IMR-90 (cell line): ENCODE data around the gene MNAT1. TPM values are rescaled to one million over a fixed set of nuclear protein-coding genes. Genes with fewer than 3 reads are reported as not detected.

ENCODE experiments used
- ATAC-seq: fragments of 200-7000 bp; cut with Tn5 transposase; 2 replicates; pipeline ENCODE4 v1.9.1; 2020; ENCODE audit warnings: low read depth, mild to moderate bottlenecking, moderate library complexity
- BruUV-seq: library from RNA; stranded (reverse); fragments of 400-500 nt; replicated peaks from 2 replicates; lab custom pipeline; 2021; lab: Mats Ljungman, UMichigan
- CTCF ChIA-PET: fragments of 300-600 bp; formaldehyde crosslinking; extraction: SDS; loops from one replicate; lab custom pipeline; 2021; ENCODE audit warnings: antibody characterized with exemption; lab: Yijun Ruan, JAX
- POLR2A ChIA-PET: fragments of 300-600 bp; sonication (Branson Sonifier 250); formaldehyde crosslinking; loops from one replicate; lab custom pipeline; 2022; ENCODE audit warnings: antibody characterized with exemption; ENCODE audit not compliant: unreplicated experiment; lab: Charles Lee
- DNase-seq: peaks from one replicate; pipeline ENCODE4 v3.0.0; 2013
- H2AFZ ChIP-seq: replicated peaks from 2 replicates; pipeline ENCODE3; 2013; ENCODE audit warnings: low read length, mild to moderate bottlenecking; ENCODE audit not compliant: poor library complexity
- H2AK5ac ChIP-seq: 2 replicates; pipeline ENCODE4 v1.6.1; 2013; ENCODE audit warnings: low read depth, low read length, inconsistent platforms
- H2AK9ac ChIP-seq: replicated peaks from 2 replicates; pipeline ENCODE3; 2013; ENCODE audit warnings: mild to moderate bottlenecking, low read depth, low read length, moderate library complexity; ENCODE audit not compliant: poor library complexity
- H2BK120ac ChIP-seq: 2 replicates; pipeline ENCODE4 v1.6.1; 2013; ENCODE audit warnings: low read depth, low read length, inconsistent platforms
- H2BK15ac ChIP-seq: 3 replicates; pipeline ENCODE4 v1.6.1; 2013; ENCODE audit warnings: low read depth, low read length, inconsistent platforms
- H2BK20ac ChIP-seq: 2 replicates; pipeline ENCODE4 v1.6.1; 2013; ENCODE audit warnings: low read depth, mild to moderate bottlenecking, inconsistent platforms, low read length, moderate library complexity
- H2BK5ac ChIP-seq: 2 replicates; pipeline ENCODE4 v1.6.1; 2013; ENCODE audit warnings: mild to moderate bottlenecking, low read depth, low read length, inconsistent platforms; ENCODE audit not compliant: poor library complexity, severe bottlenecking
- H3K14ac ChIP-seq: replicated peaks from 2 replicates; pipeline ENCODE4 v1.6.1; 2013; ENCODE audit warnings: low read depth, low read length, inconsistent platforms
- H3K18ac ChIP-seq: 2 replicates; pipeline ENCODE4 v1.6.1; 2013; ENCODE audit warnings: low read depth, low read length, control low read depth
- H3K23ac ChIP-seq: 2 replicates; pipeline ENCODE4 v1.6.1; 2013; ENCODE audit warnings: low read depth, low read length, inconsistent platforms
- H3K27ac ChIP-seq: 2 replicates; pipeline ENCODE4 v1.5.1; 2013; ENCODE audit warnings: mild to moderate bottlenecking, control low read depth, low read length; ENCODE audit not compliant: insufficient read depth
- H3K27me3 ChIP-seq: 2 replicates; pipeline ENCODE4 v1.6.1; 2013; ENCODE audit warnings: low read length; ENCODE audit not compliant: control insufficient read depth, insufficient read depth
- H3K36me3 ChIP-seq: 2 replicates; pipeline ENCODE4 v1.6.1; 2013; ENCODE audit warnings: low read length, mixed read lengths; ENCODE audit not compliant: control insufficient read depth, insufficient read depth
- H3K4ac ChIP-seq: 2 replicates; pipeline ENCODE4 v1.6.1; 2013; ENCODE audit warnings: low read depth, low read length, inconsistent platforms
- H3K4me1 ChIP-seq: 2 replicates; pipeline ENCODE4 v1.6.1; 2013; ENCODE audit warnings: low read length, mixed read lengths; ENCODE audit not compliant: control insufficient read depth, insufficient read depth
- H3K4me2 ChIP-seq: 2 replicates; pipeline ENCODE4 v1.6.1; 2013; ENCODE audit warnings: low read depth, mild to moderate bottlenecking, control low read depth, low read length, moderate library complexity
- H3K4me3 ChIP-seq: 2 replicates; pipeline ENCODE4 v1.5.1; 2013; ENCODE audit warnings: low read depth, mild to moderate bottlenecking, control low read depth, low read length, moderate library complexity; ENCODE audit not compliant: insufficient read depth
- H3K56ac ChIP-seq: 2 replicates; pipeline ENCODE4 v1.6.1; 2013; ENCODE audit warnings: low read length, inconsistent platforms; ENCODE audit not compliant: insufficient read depth; ENCODE audit errors: extremely low read depth
- H3K79me1 ChIP-seq, 2 experiments: 2 replicates each; pipeline ENCODE4 v1.6.1; 2013; ENCODE audit warnings: low read length in 2 of 2, inconsistent platforms in 1 of 2, low read depth in 1 of 2
- H3K9ac ChIP-seq: 2 replicates; pipeline ENCODE4 v1.6.1; 2013; ENCODE audit warnings: low read depth, low read length, control low read depth
- H3K9me1 ChIP-seq: 2 replicates; pipeline ENCODE4 v1.6.1; 2013; ENCODE audit warnings: low read length, inconsistent platforms; ENCODE audit not compliant: insufficient read depth
- H3K9me3 ChIP-seq: 2 replicates; pipeline ENCODE4 v1.6.1; 2013; ENCODE audit warnings: low read length; ENCODE audit not compliant: control insufficient read depth, insufficient read depth
- H4K20me1 ChIP-seq: 2 replicates; pipeline ENCODE4 v1.6.1; 2013; ENCODE audit warnings: low read length, inconsistent platforms; ENCODE audit not compliant: insufficient read depth
- H4K5ac ChIP-seq: 2 replicates; pipeline ENCODE4 v1.6.1; 2013; ENCODE audit warnings: mild to moderate bottlenecking, low read depth, low read length, control low read depth
- H4K8ac ChIP-seq, 2 experiments: 2 replicates each; pipeline ENCODE4 v1.6.1; 2013; ENCODE audit warnings: low read depth in 2 of 2, low read length in 2 of 2, control low read depth in 1 of 2, inconsistent platforms in 1 of 2
- H4K91ac ChIP-seq: 2 replicates; pipeline ENCODE4 v1.6.1; 2013; ENCODE audit warnings: low read depth, low read length, inconsistent platforms; ENCODE audit not compliant: insufficient read depth
- BHLHE40 ChIP-seq: fragments of 150-350 bp; IDR thresholded peaks from 2 replicates; pipeline ENCODE4 v1.6.1; 2016; ENCODE audit warnings: mild to moderate bottlenecking, low read depth, low read length
- CEBPB ChIP-seq: IDR thresholded peaks from 2 replicates; pipeline ENCODE4 v1.6.1; 2012; ENCODE audit warnings: low read depth, low read length, improper control_type of control experiment
- CHD1 ChIP-seq: IDR thresholded peaks from 2 replicates; pipeline ENCODE4 v1.6.1; 2012; ENCODE audit warnings: low read depth, low read length, improper control_type of control experiment
- FOS ChIP-seq: fragments of 150-350 bp; IDR thresholded peaks from 2 replicates; pipeline ENCODE4 v1.6.1; 2016; ENCODE audit warnings: low read depth, low read length
- MAFK ChIP-seq: IDR thresholded peaks from 2 replicates; pipeline ENCODE4 v1.6.1; 2012; ENCODE audit warnings: low read depth, low read length, improper control_type of control experiment
- MAZ ChIP-seq: IDR thresholded peaks from 2 replicates; pipeline ENCODE4 v1.6.1; 2012; ENCODE audit warnings: low read depth, mild to moderate bottlenecking, low read length, improper control_type of control experiment, moderate library complexity, borderline replicate concordance
- MXI1 ChIP-seq: IDR thresholded peaks from 2 replicates; pipeline ENCODE4 v1.6.1; 2012; ENCODE audit warnings: low read depth, mild to moderate bottlenecking, low read length, moderate library complexity, borderline replicate concordance
- NFE2L2 ChIP-seq: fragments of 150-350 bp; IDR thresholded peaks from 2 replicates; pipeline ENCODE4 v1.6.1; 2016; ENCODE audit warnings: low read depth, mild to moderate bottlenecking, low read length
- POLR2A ChIP-seq: IDR thresholded peaks from 2 replicates; pipeline ENCODE4 v1.6.1; 2012; ENCODE audit warnings: mild to moderate bottlenecking, low read depth, low read length
- RAD21 ChIP-seq: IDR thresholded peaks from 2 replicates; pipeline ENCODE4 v1.6.1; 2012; ENCODE audit warnings: low read length, improper control_type of control experiment
- RCOR1 ChIP-seq: IDR thresholded peaks from 2 replicates; pipeline ENCODE4 v1.6.1; 2012; ENCODE audit warnings: mild to moderate bottlenecking, low read length, improper control_type of control experiment; ENCODE audit not compliant: insufficient replicate concordance
- RFX5 ChIP-seq: IDR thresholded peaks from 2 replicates; pipeline ENCODE4 v1.8.0; 2012; ENCODE audit warnings: low read depth, mild to moderate bottlenecking, low read length, moderate library complexity
- SMC3 ChIP-seq: fragments of 150-350 bp; IDR thresholded peaks from 2 replicates; pipeline ENCODE4 v1.6.1; 2016; ENCODE audit warnings: low read depth, mild to moderate bottlenecking, antibody characterized with exemption, low read length, moderate library complexity
- WGBS, 2 experiments: methylation state at CpG; one replicate each; pipeline versions ENCODE4 v1.1.5 to v1.1.7; 2013; ENCODE audit warnings: missing lambda C conversion rate in 2 of 2; ENCODE audit not compliant: insufficient read length in 1 of 2; ENCODE audit errors: extremely low coverage in 2 of 2; 5-methylcytosine and 5-hydroxymethylcytosine counted together
- dilution Hi-C: fragments of 300-500 bp; cut with HindIII; formaldehyde crosslinking; loops from one replicate; pipeline ENCODE4 v1.14.3; 2018; ENCODE audit warnings: low sequenced_read_pairs; ENCODE audit not compliant: unreplicated experiment
- in situ Hi-C: fragments of 300-500 bp; cut with MboI; formaldehyde crosslinking; loops from 3 replicates; pipeline ENCODE4 v1.14.3; 2019; ENCODE audit warnings: low sequenced_read_pairs, inconsistent platforms, mixed read lengths
- intact Hi-C: fragments of 100-400 bp; cut with micrococcal nuclease; formaldehyde crosslinking; loops from 2 replicates; pipeline ENCODE4 v1.10.0; 2022
- polyA plus RNA-seq, 3 experiments: library from polyadenylated mRNA; depleted of rRNA; stranded (reverse); fragments of >200 nt; gene quantifications; 2 replicates each; pipeline ENCODE4 v1.2.3, GENCODE V29; 2012; ENCODE audit warnings: low replicate concordance in 1 of 3
- total RNA-seq: library from RNA; depleted of rRNA; stranded (reverse); fragments of >200 nt; gene quantifications from 2 replicates; pipeline ENCODE4 v1.2.3, GENCODE V29; 2012
- TF ChIP-seq, protein P1 (sequence below): fragments of 150-350 bp; IDR thresholded peaks from 2 replicates; pipeline ENCODE4 v1.6.1; 2017; ENCODE audit warnings: mild to moderate bottlenecking, antibody characterized with exemption, low read length, low read depth
- TF ChIP-seq, protein P2 (sequence below): conservative IDR thresholded peaks from 2 replicates; pipeline ENCODE4 v1.5.1; 2012; ENCODE audit warnings: mild to moderate bottlenecking, low read depth, low read length, improper control_type of control experiment
- TF ChIP-seq, protein P3 (sequence below): fragments of 150-350 bp; IDR thresholded peaks from 2 replicates; pipeline ENCODE4 v1.6.1; 2016; ENCODE audit warnings: low read depth, mild to moderate bottlenecking, low read length, moderate library complexity, borderline replicate concordance

MNAT1 gene
- total and polyA plus RNA-seq, 2 of the 4 experiments (the other 2 are of a cell fraction) = 48.2 to 53.0 TPM

DNA sequence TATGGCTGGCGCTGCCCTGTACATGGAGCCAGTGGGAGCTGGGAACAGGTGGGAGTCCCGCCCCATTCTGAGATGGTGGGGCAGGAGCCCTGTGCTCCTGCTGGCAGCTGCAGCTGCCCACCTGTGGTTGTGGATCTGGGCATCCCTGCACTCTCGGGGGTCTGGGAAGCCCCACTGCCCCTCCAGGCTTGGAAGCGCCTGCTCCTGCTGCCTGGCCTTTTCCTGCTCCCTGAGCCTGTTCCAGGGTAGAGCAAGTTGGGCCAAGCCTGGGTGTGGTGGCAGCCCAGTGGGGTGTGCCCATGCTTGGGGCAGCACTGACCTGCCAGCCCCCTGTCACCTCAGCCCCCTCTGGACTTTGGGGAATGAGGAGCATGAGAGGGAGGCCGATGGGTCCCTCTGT, 104.0 kb downstream of the MNAT1 start:
- Histone ChIP-seq H2BK120ac (no peak overlapping the region), H3K4me3 (no peak overlapping the region), H3K36me3 (peaks cover 22% of the 10 kb centered on the region), H4K20me1 (no peaks in the 10 kb centered on the region), H4K8ac (no peak overlapping the region), H3K27me3 (no peaks in the 10 kb centered on the region), H3K9me3 (no peaks in the 10 kb centered on the region), H3K4me2 (no peak overlapping the region), H3K9me1 (no peaks in the 10 kb centered on the region), H3K23ac (no peak overlapping the region), H2BK15ac (no peak overlapping the region), H3K56ac (no peak overlapping the region), H4K5ac (no peak overlapping the region), H2BK5ac (no peak overlapping the region), H2BK20ac (no peak overlapping the region), H3K9ac (no peak overlapping the region), H4K91ac (no peak overlapping the region), H3K18ac (no peak overlapping the region), H2AK9ac (no peak overlapping the region), H2AK5ac (no peak overlapping the region), H2AFZ (no peak overlapping the region), H3K14ac (no peak overlapping the region), H3K27ac (no peak overlapping the region), H3K4ac (no peak overlapping the region), H3K4me1 (no peaks in the 10 kb centered on the region), H3K79me1 (peaks cover 4 to 15% of the 10 kb centered on the region in 2 experiments)
- CTCF ChIA-PET = no interaction called here
- POLR2A ChIA-PET = no interaction called here
- intact Hi-C loops = no loop called here
- DNase-seq = no peak
- no peak for ATAC-seq
- WGBS, 2 experiments = 100% methylated on average over 1 of the region's 5 CpGs; no CpG with 5 or more reads in 1 of the 2 experiments
- dilution Hi-C loops = no loop called here
- TF ChIP-seq CEBPB = no peak
- no peak for TF ChIP-seq CHD1
- TF ChIP-seq SMC3 = no peak
- TF ChIP-seq, protein P1, sequence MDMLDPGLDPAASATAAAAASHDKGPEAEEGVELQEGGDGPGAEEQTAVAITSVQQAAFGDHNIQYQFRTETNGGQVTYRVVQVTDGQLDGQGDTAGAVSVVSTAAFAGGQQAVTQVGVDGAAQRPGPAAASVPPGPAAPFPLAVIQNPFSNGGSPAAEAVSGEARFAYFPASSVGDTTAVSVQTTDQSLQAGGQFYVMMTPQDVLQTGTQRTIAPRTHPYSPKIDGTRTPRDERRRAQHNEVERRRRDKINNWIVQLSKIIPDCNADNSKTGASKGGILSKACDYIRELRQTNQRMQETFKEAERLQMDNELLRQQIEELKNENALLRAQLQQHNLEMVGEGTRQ = no peak
- no peak for TF ChIP-seq POLR2A
- no peak for TF ChIP-seq MAFK
- no peak for TF ChIP-seq NFE2L2
- no peak for TF ChIP-seq BHLHE40
- TF ChIP-seq MAZ = no peak
- TF ChIP-seq, protein P2, sequence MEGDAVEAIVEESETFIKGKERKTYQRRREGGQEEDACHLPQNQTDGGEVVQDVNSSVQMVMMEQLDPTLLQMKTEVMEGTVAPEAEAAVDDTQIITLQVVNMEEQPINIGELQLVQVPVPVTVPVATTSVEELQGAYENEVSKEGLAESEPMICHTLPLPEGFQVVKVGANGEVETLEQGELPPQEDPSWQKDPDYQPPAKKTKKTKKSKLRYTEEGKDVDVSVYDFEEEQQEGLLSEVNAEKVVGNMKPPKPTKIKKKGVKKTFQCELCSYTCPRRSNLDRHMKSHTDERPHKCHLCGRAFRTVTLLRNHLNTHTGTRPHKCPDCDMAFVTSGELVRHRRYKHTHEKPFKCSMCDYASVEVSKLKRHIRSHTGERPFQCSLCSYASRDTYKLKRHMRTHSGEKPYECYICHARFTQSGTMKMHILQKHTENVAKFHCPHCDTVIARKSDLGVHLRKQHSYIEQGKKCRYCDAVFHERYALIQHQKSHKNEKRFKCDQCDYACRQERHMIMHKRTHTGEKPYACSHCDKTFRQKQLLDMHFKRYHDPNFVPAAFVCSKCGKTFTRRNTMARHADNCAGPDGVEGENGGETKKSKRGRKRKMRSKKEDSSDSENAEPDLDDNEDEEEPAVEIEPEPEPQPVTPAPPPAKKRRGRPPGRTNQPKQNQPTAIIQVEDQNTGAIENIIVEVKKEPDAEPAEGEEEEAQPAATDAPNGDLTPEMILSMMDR = no peak
- no peak for TF ChIP-seq RAD21
- TF ChIP-seq RCOR1 = no peak
- no peak for TF ChIP-seq FOS
- no peak for TF ChIP-seq MXI1
- no peak for TF ChIP-seq RFX5
- TF ChIP-seq, protein P3, sequence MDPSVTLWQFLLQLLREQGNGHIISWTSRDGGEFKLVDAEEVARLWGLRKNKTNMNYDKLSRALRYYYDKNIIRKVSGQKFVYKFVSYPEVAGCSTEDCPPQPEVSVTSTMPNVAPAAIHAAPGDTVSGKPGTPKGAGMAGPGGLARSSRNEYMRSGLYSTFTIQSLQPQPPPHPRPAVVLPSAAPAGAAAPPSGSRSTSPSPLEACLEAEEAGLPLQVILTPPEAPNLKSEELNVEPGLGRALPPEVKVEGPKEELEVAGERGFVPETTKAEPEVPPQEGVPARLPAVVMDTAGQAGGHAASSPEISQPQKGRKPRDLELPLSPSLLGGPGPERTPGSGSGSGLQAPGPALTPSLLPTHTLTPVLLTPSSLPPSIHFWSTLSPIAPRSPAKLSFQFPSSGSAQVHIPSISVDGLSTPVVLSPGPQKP = no peak
- in situ Hi-C loops = no loop called here
- BruUV-seq = no TSS peak
